Activated CD8-positive, alpha-beta memory T cell treated with anti-CD3 and anti-CD28 coated beads for 1 hour (primary cell): ENCODE results near the gene PKM.

Experiments
- DNase-seq, 2 donors: peaks; one replicate each; pipeline ENCODE4 v3.0.0-alpha.2; 2020; ENCODE audit warnings: low read depth in 1 of 2; ENCODE audit errors: extremely low read depth in 1 of 2

The PKM gene

GRCh38 chr15:72236381-72237003 lies 5.5 kb upstream of the PKM start:
- no peak for DNase-seq

GRCh38 chr15:72235298-72235697 lies 4.3 kb upstream of the PKM start:
- no peak for DNase-seq

- DNase-seq: no peak
Observed at GRCh38 chr15:72233769-72234168, 2.8 kb upstream of the PKM start.

- DNase-seq: peak in 1 of 2 donors; percentile 24
Observed at GRCh38 chr15:72231833-72232478, 966 bp upstream of the PKM start.

GRCh38 chr15:72230197-72231065 lies 559 bp downstream of the PKM start:
- DNase-seq: peak in 1 of 2 donors; percentile 52

- peak in 1 of 2 donors; percentile 15 for DNase-seq
Observed at GRCh38 chr15:72229947-72230196, 1.1 kb downstream of the PKM start.

- no peak for DNase-seq
Observed at GRCh38 chr15:72229076-72229946, 1.7 kb downstream of the PKM start.

GRCh38 chr15:72227720-72228119 lies 3.3 kb downstream of the PKM start:
- no peak for DNase-seq

GRCh38 chr15:72227192-72227586 lies 3.8 kb downstream of the PKM start:
- DNase-seq: no peak

- no peak for DNase-seq
Observed at GRCh38 chr15:72223278-72223677, 7.7 kb downstream of the PKM start.

GRCh38 chr15:72222393-72222792 lies 8.6 kb downstream of the PKM start:
- no peak for DNase-seq

GRCh38 chr15:72220687-72221086 lies 10.3 kb downstream of the PKM start:
- no peak for DNase-seq

GRCh38 chr15:72217216-72217615 lies 13.8 kb downstream of the PKM start:
- no peak for DNase-seq

GRCh38 chr15:72216079-72216478 lies 14.9 kb downstream of the PKM start:
- no peak for DNase-seq

- no peak for DNase-seq
Observed at GRCh38 chr15:72207558-72208085, 23.4 kb downstream of the PKM start.

- no peak for DNase-seq
Observed at GRCh38 chr15:72206677-72207000, 24.4 kb downstream of the PKM start.

- DNase-seq: no peak
Observed at GRCh38 chr15:72205896-72206676, 24.9 kb downstream of the PKM start.

GRCh38 chr15:72205273-72205672 lies 25.7 kb downstream of the PKM start:
- DNase-seq: no peak

GRCh38 chr15:72203507-72203837 lies 27.5 kb downstream of the PKM start:
- DNase-seq: no peak

- DNase-seq: no peak
Observed at GRCh38 chr15:72202801-72203506, 28.0 kb downstream of the PKM start.
